ENCODE measurements around the gene FEM1A. TPM values are rescaled to one million over a fixed set of nuclear protein-coding genes. Genes with fewer than 3 reads are reported as not detected.

The FEM1A gene
- total RNA-seq, 1 experiment from 2014 or later, result 15.4 TPM

DNA sequence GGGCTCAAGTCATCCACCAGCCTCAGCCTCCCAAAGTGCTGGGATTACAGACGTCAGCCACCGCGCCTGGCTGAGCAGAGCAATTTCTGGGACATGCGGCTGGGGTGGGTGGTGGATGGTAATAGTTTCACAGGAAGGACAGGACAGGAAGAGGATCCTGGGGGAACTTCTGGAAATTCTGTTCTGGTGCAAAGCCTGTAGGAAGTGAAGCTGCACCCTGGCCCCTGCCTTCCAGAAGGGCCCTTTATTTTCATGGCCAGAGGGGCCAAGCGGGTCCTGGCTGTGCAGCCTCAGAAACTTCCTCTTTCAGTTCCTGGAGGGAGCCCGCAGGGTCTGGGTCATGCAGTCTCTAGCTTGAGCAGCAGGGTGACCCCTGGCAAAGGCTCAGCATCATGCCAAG lies 15.7 kb downstream of the FEM1A start:
- TF ChIP-seq, protein P1, sequence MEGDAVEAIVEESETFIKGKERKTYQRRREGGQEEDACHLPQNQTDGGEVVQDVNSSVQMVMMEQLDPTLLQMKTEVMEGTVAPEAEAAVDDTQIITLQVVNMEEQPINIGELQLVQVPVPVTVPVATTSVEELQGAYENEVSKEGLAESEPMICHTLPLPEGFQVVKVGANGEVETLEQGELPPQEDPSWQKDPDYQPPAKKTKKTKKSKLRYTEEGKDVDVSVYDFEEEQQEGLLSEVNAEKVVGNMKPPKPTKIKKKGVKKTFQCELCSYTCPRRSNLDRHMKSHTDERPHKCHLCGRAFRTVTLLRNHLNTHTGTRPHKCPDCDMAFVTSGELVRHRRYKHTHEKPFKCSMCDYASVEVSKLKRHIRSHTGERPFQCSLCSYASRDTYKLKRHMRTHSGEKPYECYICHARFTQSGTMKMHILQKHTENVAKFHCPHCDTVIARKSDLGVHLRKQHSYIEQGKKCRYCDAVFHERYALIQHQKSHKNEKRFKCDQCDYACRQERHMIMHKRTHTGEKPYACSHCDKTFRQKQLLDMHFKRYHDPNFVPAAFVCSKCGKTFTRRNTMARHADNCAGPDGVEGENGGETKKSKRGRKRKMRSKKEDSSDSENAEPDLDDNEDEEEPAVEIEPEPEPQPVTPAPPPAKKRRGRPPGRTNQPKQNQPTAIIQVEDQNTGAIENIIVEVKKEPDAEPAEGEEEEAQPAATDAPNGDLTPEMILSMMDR (IDR thresholded peaks at IDR 0.05; ENCODE audit: unreplicated experiment), result no peak
- Mint-ChIP-seq H3K4me3 (ENCODE audit: unreplicated experiment) (no peak overlapping the region), H3K9me3 (ENCODE audit: unreplicated experiment) (no peaks in the 10 kb centered on the region), H3K4me1 (ENCODE audit: insufficient read depth, unreplicated experiment) (peaks cover 12% of the 10 kb centered on the region), H3K36me3 (ENCODE audit: insufficient read depth, unreplicated experiment) (no peaks in the 10 kb centered on the region), H3K27ac (ENCODE audit: low read depth, unreplicated experiment) (no peak overlapping the region), H3K27me3 (ENCODE audit: insufficient read depth, unreplicated experiment) (no peaks in the 10 kb centered on the region)
- ChIA-PET CTCF (interaction anchor here (0.6 to 1.3 kb wide), 5 partner anchors 16 to 950 kb away, joined by 3 to 4 read pairs (median 3); partner anchors contain the start of gene FEM1A), POLR2A (interaction anchor here (0.6 to 0.7 kb wide), 2 partner anchors 17 to 89 kb away, joined by 3 read pairs; no protein-coding TSS in a partner anchor)
- no peak for DNase-seq (ENCODE audit: unreplicated experiment)
- intact Hi-C loops (cut with micrococcal nuclease), result no loop called here
- no TSS peak for BruUV-seq (replicated peaks)

DNA sequence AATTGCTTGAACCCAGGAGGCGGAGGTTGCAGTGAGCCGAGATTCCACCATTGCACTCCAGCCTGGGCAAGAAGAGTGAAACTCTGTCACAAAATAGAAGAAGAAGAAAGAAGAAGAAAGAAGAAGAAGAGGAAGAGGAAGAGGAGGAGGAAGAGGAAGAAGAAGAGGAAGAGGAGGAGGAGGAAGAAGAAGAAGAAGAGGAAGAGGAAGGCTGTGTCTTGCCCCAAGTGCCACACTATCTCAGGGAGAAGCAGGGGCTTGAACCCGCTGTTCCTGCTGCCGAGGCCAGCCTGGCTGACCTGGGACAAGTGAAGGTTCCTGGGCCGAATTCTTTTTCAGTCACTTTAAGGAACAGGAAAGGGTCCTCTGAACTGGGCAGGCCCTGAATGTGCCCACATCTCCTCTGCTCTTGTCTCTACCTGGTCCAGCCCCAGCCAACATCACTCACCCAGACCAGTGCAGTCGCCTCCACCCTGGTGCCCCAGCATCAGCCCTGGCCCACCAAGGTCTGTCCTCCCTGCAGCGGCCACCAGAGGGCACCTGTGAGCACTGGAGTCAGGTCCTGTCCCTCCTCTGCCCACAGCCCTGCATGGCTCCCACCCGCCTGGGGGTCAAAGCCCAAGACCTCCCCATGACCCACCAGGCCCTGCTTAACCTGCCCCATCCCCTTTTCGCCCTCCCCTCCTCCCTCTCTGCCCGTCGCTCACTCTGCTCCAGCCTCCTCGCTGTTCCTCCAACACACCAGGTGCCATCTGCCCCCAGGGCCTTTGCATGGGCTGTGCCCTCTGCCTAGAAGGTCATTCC lies 20.0 kb downstream of the FEM1A start:
- peaks cover 12% of the 10 kb centered on the region for H3K36me3 Mint-ChIP-seq (ENCODE audit: insufficient read depth, unreplicated experiment)
- CTCF ChIA-PET, result interaction anchor here (0.5 to 5.8 kb wide), 16 partner anchors 10 to 347 kb away, joined by 3 to 106 read pairs (median 4); partner anchors contain the start of gene PLIN3
- H3K27ac Mint-ChIP-seq (ENCODE audit: low read depth, unreplicated experiment), result peak overlapping the region; percentile 100
- no peaks in the 10 kb centered on the region for H3K9me3 Mint-ChIP-seq (ENCODE audit: unreplicated experiment)
- H3K4me1 Mint-ChIP-seq (ENCODE audit: insufficient read depth, unreplicated experiment), result peaks cover 31% of the 10 kb centered on the region
- no peaks in the 10 kb centered on the region for H3K27me3 Mint-ChIP-seq (ENCODE audit: insufficient read depth, unreplicated experiment)
- intact Hi-C loops (cut with micrococcal nuclease), result loop anchor here (5.0 kb wide), 1 partner anchor 56 kb away; the partner anchor contains the start of gene PLIN3
- BruUV-seq (replicated peaks), result no TSS peak
- H3K4me3 Mint-ChIP-seq (ENCODE audit: unreplicated experiment), result peak overlapping the region; percentile 57
- peak; percentile 77 for DNase-seq (ENCODE audit: unreplicated experiment)
- POLR2A ChIA-PET, result interaction anchor here (1.8 to 3.9 kb wide), 4 partner anchors 11 to 100 kb away, joined by 7 to 50 read pairs (median 30); partner anchors contain the start of gene FEM1A
- TF ChIP-seq, protein P1 (IDR thresholded peaks at IDR 0.05; ENCODE audit: unreplicated experiment), result peak; percentile 67

DNA sequence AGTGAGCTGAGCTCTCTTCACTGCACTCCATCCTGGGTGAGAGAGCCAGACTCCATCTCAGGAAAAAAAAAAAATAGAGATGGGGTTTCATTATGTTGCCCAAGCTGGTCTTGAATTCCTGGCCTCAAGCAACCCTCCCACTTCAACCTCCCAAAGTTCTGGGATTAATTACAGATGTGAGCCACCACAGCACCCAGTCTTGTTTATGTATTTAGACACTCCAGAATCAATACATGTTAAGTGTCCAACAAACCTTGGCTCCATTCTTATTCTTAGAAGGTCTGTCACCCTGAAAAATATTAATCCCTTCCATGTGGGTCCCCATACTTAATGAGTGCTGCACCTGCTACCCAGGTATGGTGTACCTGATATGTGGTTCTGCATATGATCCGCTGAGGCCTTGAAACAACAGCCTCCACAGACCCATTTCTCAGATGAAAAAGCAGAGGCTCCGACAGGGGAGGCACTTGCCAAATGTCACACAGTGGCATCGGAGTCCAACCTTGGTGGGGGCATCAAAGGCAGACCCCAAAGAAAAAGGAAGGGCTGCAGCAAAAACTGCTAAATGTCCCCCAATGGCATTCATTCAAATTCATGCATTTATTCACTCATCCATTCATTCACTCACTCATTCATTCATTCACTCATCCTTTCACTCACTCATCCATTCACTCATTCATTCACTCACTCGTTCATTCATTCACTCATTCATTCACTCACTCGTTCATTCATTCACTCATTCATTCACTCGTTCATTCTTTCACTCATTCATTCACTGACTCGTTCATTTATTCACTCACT lies 23.3 kb downstream of the FEM1A start:
- H3K9me3 Mint-ChIP-seq (ENCODE audit: unreplicated experiment), result no peaks in the 10 kb centered on the region
- H3K27me3 Mint-ChIP-seq (ENCODE audit: insufficient read depth, unreplicated experiment), result no peaks in the 10 kb centered on the region
- TF ChIP-seq, protein P1 (IDR thresholded peaks at IDR 0.05; ENCODE audit: unreplicated experiment), result no peak
- DNase-seq (ENCODE audit: unreplicated experiment), result no peak
- no TSS peak for BruUV-seq (replicated peaks)
- no peak overlapping the region for H3K27ac Mint-ChIP-seq (ENCODE audit: low read depth, unreplicated experiment)
- H3K4me1 Mint-ChIP-seq (ENCODE audit: insufficient read depth, unreplicated experiment), result peaks cover 31% of the 10 kb centered on the region
- POLR2A ChIA-PET, result interaction anchor here (0.6 to 3.3 kb wide), 3 partner anchors 11 to 97 kb away, joined by 4 to 50 read pairs (median 5); no protein-coding TSS in a partner anchor
- CTCF ChIA-PET, result interaction anchor here (3.0 kb wide), 1 partner anchor 97 kb away, joined by 33 read pairs; no protein-coding TSS in a partner anchor
- no peak overlapping the region for H3K4me3 Mint-ChIP-seq (ENCODE audit: unreplicated experiment)
- intact Hi-C loops (cut with micrococcal nuclease), result loop anchor here (5.0 kb wide), 1 partner anchor 52 kb away; the partner anchor contains the start of gene PLIN3
- peaks cover 41% of the 10 kb centered on the region for H3K36me3 Mint-ChIP-seq (ENCODE audit: insufficient read depth, unreplicated experiment)
